ENCODE data around the gene CA7.

CA7 gene

GRCh38 chr16:66834746-66835145 lies 9.5 kb upstream of the CA7 start:
- no peak for DNase-seq
- TF ChIP-seq POLR2A (IDR thresholded peaks at IDR 0.05; ENCODE audit: low read length) (no peak), GATA1 (IDR thresholded peaks at IDR 0.05; ENCODE audit: low read depth, low read length) (no peak)

GRCh38 chr16:66840883-66841282 lies 3.3 kb upstream of the CA7 start:
- no peak for TF ChIP-seq POLR2A (IDR thresholded peaks at IDR 0.05; ENCODE audit: low read length)
- TF ChIP-seq GATA1 (IDR thresholded peaks at IDR 0.05; ENCODE audit: low read depth, low read length): no peak
- DNase-seq: no peak

- TF ChIP-seq POLR2A (IDR thresholded peaks at IDR 0.05; ENCODE audit: low read length) (no peak), GATA1 (IDR thresholded peaks at IDR 0.05; ENCODE audit: low read depth, low read length) (no peak)
- no peak for DNase-seq
Measured at GRCh38 chr16:66841366-66841765, 2.8 kb upstream of the CA7 start.

- peak; percentile 42 to 46 for DNase-seq
Measured at GRCh38 chr16:66842765-66843164, 1.4 kb upstream of the CA7 start.

GRCh38 chr16:66843191-66843590 lies 1.0 kb upstream of the CA7 start:
- TF ChIP-seq GATA1 (IDR thresholded peaks at IDR 0.05; ENCODE audit: low read depth, low read length) (no peak), POLR2A (IDR thresholded peaks at IDR 0.05; ENCODE audit: low read length) (no peak)
- no peak for DNase-seq

More at GRCh38 chr16:66842765-66843164, 1.4 kb upstream of the CA7 start:
- TF ChIP-seq POLR2A (IDR thresholded peaks at IDR 0.05; ENCODE audit: low read length) (no peak), GATA1 (IDR thresholded peaks at IDR 0.05; ENCODE audit: low read depth, low read length) (no peak)

GRCh38 chr16:66844009-66844341 lies 239 bp upstream of the CA7 start:
- no peak for DNase-seq
- TF ChIP-seq POLR2A (IDR thresholded peaks at IDR 0.05; ENCODE audit: low read length): no peak
- TF ChIP-seq GATA1 (IDR thresholded peaks at IDR 0.05; ENCODE audit: low read depth, low read length): no peak

GRCh38 chr16:66845080-66845410 lies 831 bp downstream of the CA7 start:
- no peak for DNase-seq
- no peak for TF ChIP-seq POLR2A (IDR thresholded peaks at IDR 0.05; ENCODE audit: low read length)
- no peak for TF ChIP-seq GATA1 (IDR thresholded peaks at IDR 0.05; ENCODE audit: low read depth, low read length)

- TF ChIP-seq POLR2A (IDR thresholded peaks at IDR 0.05; ENCODE audit: low read length) (no peak), GATA1 (IDR thresholded peaks at IDR 0.05; ENCODE audit: low read depth, low read length) (no peak)
- no peak for DNase-seq
Measured at GRCh38 chr16:66845791-66846221, 1.6 kb downstream of the CA7 start.

- no peak for DNase-seq
- TF ChIP-seq POLR2A (IDR thresholded peaks at IDR 0.05; ENCODE audit: low read length) (no peak), GATA1 (IDR thresholded peaks at IDR 0.05; ENCODE audit: low read depth, low read length) (no peak)
Measured at GRCh38 chr16:66846266-66846665, 2.1 kb downstream of the CA7 start.

- TF ChIP-seq GATA1 (IDR thresholded peaks at IDR 0.05; ENCODE audit: low read depth, low read length): no peak
- no peak for TF ChIP-seq POLR2A (IDR thresholded peaks at IDR 0.05; ENCODE audit: low read length)
Measured at GRCh38 chr16:66846831-66847230, 2.6 kb downstream of the CA7 start.

GRCh38 chr16:66847533-66848067 lies 3.4 kb downstream of the CA7 start:
- TF ChIP-seq GATA1 (IDR thresholded peaks at IDR 0.05; ENCODE audit: low read depth, low read length): no peak
- TF ChIP-seq POLR2A (IDR thresholded peaks at IDR 0.05; ENCODE audit: low read length): no peak

More at GRCh38 chr16:66846831-66847230, 2.6 kb downstream of the CA7 start:
- DNase-seq: no peak

GRCh38 chr16:66848172-66848571 lies 4.0 kb downstream of the CA7 start:
- DNase-seq: no peak
- no peak for TF ChIP-seq GATA1 (IDR thresholded peaks at IDR 0.05; ENCODE audit: low read depth, low read length)
- no peak for TF ChIP-seq POLR2A (IDR thresholded peaks at IDR 0.05; ENCODE audit: low read length)

More at GRCh38 chr16:66847533-66848067, 3.4 kb downstream of the CA7 start:
- DNase-seq: no peak

- peak in 1 of 2 experiments; percentile 18 for DNase-seq
- TF ChIP-seq GATA1 (IDR thresholded peaks at IDR 0.05; ENCODE audit: low read depth, low read length) (no peak), POLR2A (IDR thresholded peaks at IDR 0.05; ENCODE audit: low read length) (no peak)
Measured at GRCh38 chr16:66849021-66849420, 4.8 kb downstream of the CA7 start.

- DNase-seq: no peak
- no peak for TF ChIP-seq POLR2A (IDR thresholded peaks at IDR 0.05; ENCODE audit: low read length)
- TF ChIP-seq GATA1 (IDR thresholded peaks at IDR 0.05; ENCODE audit: low read depth, low read length): no peak
Measured at GRCh38 chr16:66849549-66849948, 5.3 kb downstream of the CA7 start.

- DNase-seq: no peak
- no peak for TF ChIP-seq POLR2A (IDR thresholded peaks at IDR 0.05; ENCODE audit: low read length)
- TF ChIP-seq GATA1 (IDR thresholded peaks at IDR 0.05; ENCODE audit: low read depth, low read length): no peak
Measured at GRCh38 chr16:66850115-66850815, 6.1 kb downstream of the CA7 start.

Data from erythroblast (primary cell).